Hindlimb muscle (tissue), 1 donor: ENCODE data around the gene SLC27A1. TPM values are rescaled to one million over a fixed set of nuclear protein-coding genes. Genes with fewer than 3 reads are reported as not detected.
"Not testable (repeated sequence)": the region's sequence is repeated elsewhere in the genome, so short reads cannot be mapped to it uniquely, and the experiment has no call there.

ENCODE experiments used
- DNase-seq: peaks from one replicate; pipeline ENCODE4 v3.0.0-alpha.2; 2013
- polyA plus RNA-seq: library from polyadenylated mRNA; unstranded; fragments of 120-200 nt; gene quantifications from one replicate; pipeline ENCODE4 v1.2.1, GENCODE V29; 2013; ENCODE audit not compliant: insufficient read length

SLC27A1 gene
- polyA plus RNA-seq, 1 donor, result 23.4 TPM

- no peak for DNase-seq
Measured at GRCh38 chr19:17457616-17458015, 12.7 kb upstream of the SLC27A1 start.

- no peak for DNase-seq
Measured at GRCh38 chr19:17458970-17459369, 11.4 kb upstream of the SLC27A1 start.

GRCh38 chr19:17460372-17461230 is 9.7 kb upstream of the SLC27A1 start, which contains the start of gene NXNL1:
Gene NXNL1 (minus strand): TSS chr19:17460926. CDS start chr19:17460869, 57 bp downstream.
- DNase-seq, result no peak

- DNase-seq, result no peak
Measured at GRCh38 chr19:17466487-17466850, 3.9 kb upstream of the SLC27A1 start.

- DNase-seq, result no peak
Measured at GRCh38 chr19:17467471-17468301, 2.6 kb upstream of the SLC27A1 start.

- no peak for DNase-seq
Measured at GRCh38 chr19:17468302-17469091, 1.8 kb upstream of the SLC27A1 start.

- no peak for DNase-seq
Measured at GRCh38 chr19:17469092-17469480, 1.2 kb upstream of the SLC27A1 start.

GRCh38 chr19:17469481-17470067 is 750 bp upstream of the SLC27A1 start:
- DNase-seq, result peak; percentile 90

GRCh38 chr19:17471410-17472125 is 1.2 kb downstream of the SLC27A1 start:
- DNase-seq, result no peak

GRCh38 chr19:17473041-17473440 is 2.7 kb downstream of the SLC27A1 start:
- DNase-seq, result no peak

GRCh38 chr19:17475011-17475540 is 4.8 kb downstream of the SLC27A1 start:
- DNase-seq, result not testable (repeated sequence)

GRCh38 chr19:17475541-17476115 is 5.3 kb downstream of the SLC27A1 start:
- no peak for DNase-seq

GRCh38 chr19:17479325-17479791 is 9.0 kb downstream of the SLC27A1 start:
- no peak for DNase-seq

GRCh38 chr19:17481986-17482385 is 11.7 kb downstream of the SLC27A1 start:
- no peak for DNase-seq

GRCh38 chr19:17482877-17483604 is 12.7 kb downstream of the SLC27A1 start:
- DNase-seq, result no peak

GRCh38 chr19:17483605-17484002 is 13.3 kb downstream of the SLC27A1 start:
- no peak for DNase-seq

- DNase-seq, result no peak
Measured at GRCh38 chr19:17484520-17485185, 14.3 kb downstream of the SLC27A1 start.

GRCh38 chr19:17486545-17487240 is 16.4 kb downstream of the SLC27A1 start:
- DNase-seq, result no peak
